Activated CD8-positive, alpha-beta T cell treated with anti-CD3 and anti-CD28 coated beads, Interleukin-2, amount 10 ng/mL, durations not matched to agents 7 days and 5 days (primary cell): ENCODE data around the gene CYTIP. TPM values are rescaled to one million over a fixed set of nuclear protein-coding genes. Genes with fewer than 3 reads are reported as not detected.

Experiments used
- ATAC-seq: fragments of 150-1000 bp; cut with Tn5 transposase; one replicate; pipeline ENCODE4 v1.10.0; 2021; ENCODE audit warnings: moderate library complexity
- CTCF ChIA-PET: fragments of 350-600 bp; sonication (Branson Sonifier 250); formaldehyde crosslinking; loops from one replicate; lab custom pipeline; 2021; ENCODE audit warnings: antibody characterized with exemption; lab: Charles Lee
- POLR2A ChIA-PET: fragments of 350-600 bp; sonication (Branson Sonifier 250); formaldehyde crosslinking; loops from one replicate; lab custom pipeline; 2021; ENCODE audit warnings: antibody characterized with exemption; lab: Charles Lee
- DNase-seq: peaks from one replicate; pipeline ENCODE4 v3.0.0-alpha.2; 2020
- H3K27ac Mint-ChIP-seq: one replicate; pipeline ENCODE4 v1.8.0; 2021; ENCODE audit warnings: mild to moderate bottlenecking, mixed read lengths
- H3K27me3 Mint-ChIP-seq: one replicate; pipeline ENCODE4 v1.8.0; 2021; ENCODE audit warnings: low read depth, mixed read lengths
- H3K36me3 Mint-ChIP-seq: one replicate; pipeline ENCODE4 v1.8.0; 2021; ENCODE audit warnings: low read depth, mixed read lengths
- H3K4me1 Mint-ChIP-seq: one replicate; pipeline ENCODE4 v1.8.0; 2021; ENCODE audit warnings: low read depth, mixed read lengths
- H3K4me3 Mint-ChIP-seq: one replicate; pipeline ENCODE4 v1.8.0; 2021; ENCODE audit warnings: mild to moderate bottlenecking, mixed read lengths
- H3K9me3 Mint-ChIP-seq: one replicate; pipeline ENCODE4 v1.8.0; 2022; ENCODE audit warnings: mixed read lengths; ENCODE audit not compliant: insufficient read depth
- total RNA-seq, 2 experiments: library from RNA; stranded (reverse); gene quantifications; one replicate each; pipeline ENCODE4 v1.2.3, GENCODE V29; 2021

The CYTIP gene
- total RNA-seq, 2 experiments from 2014 or later, result 222 to 227 TPM

- H3K36me3 Mint-ChIP-seq, result peaks cover 76% of the 10 kb centered on the region
- ATAC-seq (peak; percentile 0), DNase-seq (no peak)
- CTCF ChIA-PET, result interaction anchor here (0.9 to 7.6 kb wide), 21 partner anchors 8 to 459 kb away, joined by 3 to 73 read pairs (median 8); partner anchors contain the start of gene ERMN
- peak overlapping the region; percentile 92 for H3K27ac Mint-ChIP-seq
- no peaks in the 10 kb centered on the region for H3K9me3 Mint-ChIP-seq
- peak overlapping the region; percentile 94 for H3K4me3 Mint-ChIP-seq
- no peaks in the 10 kb centered on the region for H3K27me3 Mint-ChIP-seq
- POLR2A ChIA-PET, result interaction anchor here (0.8 to 14.3 kb wide), 19 partner anchors 9 to 458 kb away, joined by 3 to 258 read pairs (median 20); partner anchors contain the start of gene ERMN
- H3K4me1 Mint-ChIP-seq, result peaks cover 11% of the 10 kb centered on the region
These were observed 3.4 kb downstream of the CYTIP start for GRCh38 chr2:157440404-157441071.

- peaks cover 84% of the 10 kb centered on the region for H3K36me3 Mint-ChIP-seq
- DNase-seq (peak; percentile 62), ATAC-seq (peak; percentile 32)
- peaks cover 17% of the 10 kb centered on the region for H3K4me1 Mint-ChIP-seq
- no peaks in the 10 kb centered on the region for H3K9me3 Mint-ChIP-seq
- H3K27ac Mint-ChIP-seq, result peak overlapping the region; percentile 92
- no peaks in the 10 kb centered on the region for H3K27me3 Mint-ChIP-seq
- POLR2A ChIA-PET, result interaction anchor here (0.5 to 14.3 kb wide), 23 partner anchors 9 to 1121 kb away, joined by 3 to 258 read pairs (median 6); partner anchors contain the start of gene ERMN
- CTCF ChIA-PET, result interaction anchor here (0.7 to 7.6 kb wide), 24 partner anchors 8 to 460 kb away, joined by 3 to 73 read pairs (median 7); partner anchors contain the start of gene ERMN
- H3K4me3 Mint-ChIP-seq, result peak overlapping the region; percentile 94
These were observed 4.1 kb downstream of the CYTIP start for GRCh38 chr2:157439824-157440186.

- ATAC-seq, result peak; percentile 9
- peak; percentile 53 for DNase-seq
- ChIA-PET CTCF (interaction anchor here (0.7 to 7.6 kb wide), 25 partner anchors 7 to 138 kb away, joined by 3 to 73 read pairs (median 5); partner anchors contain the start of gene ERMN), POLR2A (interaction anchor here (0.5 to 14.3 kb wide), 26 partner anchors 8 to 1120 kb away, joined by 3 to 258 read pairs (median 5); partner anchors contain the start of gene ERMN)
- peaks cover 23% of the 10 kb centered on the region for H3K4me1 Mint-ChIP-seq
- peaks cover 90% of the 10 kb centered on the region for H3K36me3 Mint-ChIP-seq
- peak overlapping the region; percentile 94 for H3K4me3 Mint-ChIP-seq
- H3K27ac Mint-ChIP-seq, result peak overlapping the region; percentile 92
- H3K9me3 Mint-ChIP-seq, result no peaks in the 10 kb centered on the region
- H3K27me3 Mint-ChIP-seq, result no peaks in the 10 kb centered on the region
These were observed 4.7 kb downstream of the CYTIP start for GRCh38 chr2:157438863-157439823.

DNA sequence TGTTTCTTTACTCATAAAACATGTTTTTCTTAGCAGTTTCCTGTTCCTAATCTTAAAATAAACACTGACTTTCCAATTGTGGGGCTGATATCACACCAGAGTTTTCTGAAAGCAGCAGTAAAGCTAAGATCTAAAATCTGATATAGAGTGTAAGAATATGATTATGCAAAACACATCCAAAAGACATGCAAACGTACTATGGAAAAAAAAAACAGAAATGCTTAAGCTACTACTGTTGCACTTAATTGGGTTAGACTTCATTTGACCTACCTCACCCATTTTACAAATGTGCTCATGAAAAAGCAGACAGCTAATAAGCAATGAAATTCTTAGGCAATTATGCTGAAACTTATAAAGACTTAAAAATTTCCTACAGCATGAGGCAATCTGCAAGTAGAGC, 10.5 kb downstream of the CYTIP start:
- peaks cover 94% of the 10 kb centered on the region for H3K36me3 Mint-ChIP-seq
- peak overlapping the region; percentile 86 for H3K27ac Mint-ChIP-seq
- DNase-seq (no peak), ATAC-seq (peak; percentile 15)
- POLR2A ChIA-PET, result interaction anchor here (1.1 to 14.3 kb wide), 9 partner anchors 10 to 106 kb away, joined by 4 to 258 read pairs (median 12); partner anchors contain the start of gene CYTIP
- peak overlapping the region; percentile 94 for H3K4me3 Mint-ChIP-seq
- no peaks in the 10 kb centered on the region for H3K27me3 Mint-ChIP-seq
- CTCF ChIA-PET, result interaction anchor here (0.8 to 6.7 kb wide), 18 partner anchors 10 to 130 kb away, joined by 3 to 42 read pairs (median 6); partner anchors contain the start of genes CYTIP and ERMN
- no peaks in the 10 kb centered on the region for H3K9me3 Mint-ChIP-seq
- peaks cover 77% of the 10 kb centered on the region for H3K4me1 Mint-ChIP-seq

- no peak for DNase-seq
- ChIA-PET CTCF (interaction anchor here (0.6 to 6.7 kb wide), 14 partner anchors 7 to 129 kb away, joined by 3 to 42 read pairs (median 8); partner anchors contain the start of genes CYTIP and ERMN), POLR2A (interaction anchor here (1.0 to 14.3 kb wide), 10 partner anchors 7 to 106 kb away, joined by 3 to 258 read pairs (median 21); partner anchors contain the start of gene CYTIP)
- H3K9me3 Mint-ChIP-seq, result no peaks in the 10 kb centered on the region
- H3K4me3 Mint-ChIP-seq, result peak overlapping the region; percentile 94
- peaks cover 94% of the 10 kb centered on the region for H3K36me3 Mint-ChIP-seq
- H3K4me1 Mint-ChIP-seq, result peaks cover 79% of the 10 kb centered on the region
- peak overlapping the region; percentile 86 for H3K27ac Mint-ChIP-seq
- no peaks in the 10 kb centered on the region for H3K27me3 Mint-ChIP-seq
- peak; percentile 1 for ATAC-seq
These were observed 11.3 kb downstream of the CYTIP start for GRCh38 chr2:157432475-157433106.

- Mint-ChIP-seq H3K4me1 (peaks cover 91% of the 10 kb centered on the region), H3K27ac (peak overlapping the region; percentile 79), H3K27me3 (no peaks in the 10 kb centered on the region), H3K4me3 (peak overlapping the region; percentile 65), H3K36me3 (peaks cover 97% of the 10 kb centered on the region), H3K9me3 (no peaks in the 10 kb centered on the region)
- ChIA-PET POLR2A (interaction anchor here (0.8 to 14.3 kb wide), 9 partner anchors 9 to 105 kb away, joined by 3 to 258 read pairs (median 8); partner anchors contain the start of gene CYTIP), CTCF (interaction anchor here (0.8 to 6.7 kb wide), 14 partner anchors 8 to 197 kb away, joined by 3 to 42 read pairs (median 6); partner anchors contain the start of genes CYTIP and ERMN)
- DNase-seq (no peak), ATAC-seq (no peak)
These were observed 12.7 kb downstream of the CYTIP start for GRCh38 chr2:157431176-157431575.

GRCh38 chr2:157428500-157429175, 15.3 kb downstream of the CYTIP start:
- ChIA-PET POLR2A (interaction anchor here (0.5 to 4.3 kb wide), 5 partner anchors 8 to 111 kb away, joined by 3 to 47 read pairs (median 9); partner anchors contain the start of gene CYTIP), CTCF (interaction anchor here (0.7 to 2.8 kb wide), 4 partner anchors 10 to 101 kb away, joined by 3 to 19 read pairs (median 8); no protein-coding TSS in a partner anchor)
- Mint-ChIP-seq H3K27me3 (no peaks in the 10 kb centered on the region), H3K4me1 (peaks cover 85% of the 10 kb centered on the region), H3K36me3 (peaks cover 92% of the 10 kb centered on the region), H3K9me3 (no peaks in the 10 kb centered on the region), H3K4me3 (peak overlapping the region; percentile 65), H3K27ac (peak overlapping the region; percentile 70)
- no peak for DNase-seq
- ATAC-seq, result no peak

- ATAC-seq, result no peak
- Mint-ChIP-seq H3K36me3 (peaks cover 91% of the 10 kb centered on the region), H3K4me3 (no peak overlapping the region), H3K27me3 (no peaks in the 10 kb centered on the region), H3K9me3 (no peaks in the 10 kb centered on the region), H3K4me1 (peaks cover 84% of the 10 kb centered on the region), H3K27ac (peak overlapping the region; percentile 64)
- DNase-seq, result no peak
- POLR2A ChIA-PET, result interaction anchor here (1.2 to 3.1 kb wide), 3 partner anchors 9 to 16 kb away, joined by 3 to 22 read pairs (median 9); partner anchors contain the start of gene CYTIP
- CTCF ChIA-PET, result interaction anchor here (1.0 to 2.8 kb wide), 4 partner anchors 9 to 101 kb away, joined by 3 to 19 read pairs (median 8); no protein-coding TSS in a partner anchor
These were observed 16.0 kb downstream of the CYTIP start for GRCh38 chr2:157427922-157428303.

DNA sequence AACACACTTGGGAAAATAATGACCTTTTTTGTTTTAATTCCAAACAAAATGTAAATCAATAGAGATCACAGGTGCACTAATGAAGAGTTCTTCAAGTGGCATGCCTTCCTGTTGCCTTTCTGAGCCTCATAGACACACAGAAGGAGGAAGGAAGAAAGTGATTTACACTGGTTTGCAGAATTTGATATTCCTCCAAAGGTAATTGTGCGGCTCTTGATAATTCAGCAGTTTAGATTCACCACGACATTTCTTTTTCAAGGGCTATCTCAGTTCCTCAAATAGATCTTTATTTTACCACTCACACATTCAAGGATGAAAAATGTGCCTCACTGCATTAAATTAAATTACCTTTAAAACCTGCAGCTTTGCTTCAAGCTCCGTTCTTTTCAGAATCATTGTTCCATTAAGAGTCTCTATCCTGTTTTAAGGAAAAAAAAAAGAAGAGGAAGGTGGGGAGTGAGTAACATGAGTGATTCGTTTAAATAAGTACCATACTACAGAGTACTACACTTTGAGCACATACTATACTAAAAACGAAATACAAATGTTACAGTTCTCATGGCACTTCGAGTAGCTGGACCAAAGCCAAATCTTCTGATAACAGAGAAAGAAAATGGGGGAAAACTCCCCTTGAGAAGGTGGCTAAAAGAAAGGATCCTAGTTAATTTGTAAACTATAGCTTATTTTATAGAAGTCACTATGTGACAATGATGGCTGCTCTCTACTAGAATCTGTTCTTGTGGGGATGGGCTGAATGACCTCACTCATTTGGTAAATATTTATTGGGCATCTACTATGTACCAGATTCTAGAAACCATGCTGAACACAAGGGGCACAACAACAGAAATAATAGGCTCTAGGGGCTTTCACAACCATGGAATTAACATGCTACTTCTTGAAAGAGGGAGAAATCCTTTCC, 16.6 kb downstream of the CYTIP start:
- Mint-ChIP-seq H3K27me3 (no peaks in the 10 kb centered on the region), H3K27ac (peak overlapping the region; percentile 64), H3K36me3 (peaks cover 89% of the 10 kb centered on the region), H3K4me1 (peaks cover 80% of the 10 kb centered on the region), H3K9me3 (no peaks in the 10 kb centered on the region), H3K4me3 (peak overlapping the region; percentile 23)
- CTCF ChIA-PET, result interaction anchor here (1.0 to 2.8 kb wide), 7 partner anchors 9 to 100 kb away, joined by 3 to 19 read pairs (median 5); no protein-coding TSS in a partner anchor
- DNase-seq (no peak), ATAC-seq (no peak)
- POLR2A ChIA-PET, result interaction anchor here (1.2 to 3.1 kb wide), 4 partner anchors 7 to 17 kb away, joined by 3 to 22 read pairs (median 11); partner anchors contain the start of gene CYTIP
